Measurements from ENCODE around the gene APMAP. TPM values are rescaled to one million over a fixed set of nuclear protein-coding genes. Genes with fewer than 3 reads are reported as not detected.
A peak's percentile ranks its signal among the peaks of the same experiment; 100 is the strongest.

The APMAP gene
- total RNA-seq, 3 donors from 2014 or later (not counting 1 experiment from before 2014, with no cell fraction given): 205 to 212 (median 207) TPM

- Histone ChIP-seq H3K27me3 (ENCODE audit: control insufficient read depth, insufficient read depth, low read length) (no peaks in the 10 kb centered on the region), H3K4me3 (ENCODE audit: low read length) (no peak overlapping the region), H3K9me3 (ENCODE audit: control insufficient read depth, insufficient read depth, low read length) (no peaks in the 10 kb centered on the region), H3K27ac (ENCODE audit: low read length) (peak overlapping the region; percentile 98), H3K36me3 (ENCODE audit: control insufficient read depth, insufficient read depth, low read length) (peaks cover 73% of the 10 kb centered on the region), H3K4me1 (ENCODE audit: control insufficient read depth, insufficient read depth, low read length) (peaks cover 95% of the 10 kb centered on the region)
- TF ChIP-seq, protein P1, sequence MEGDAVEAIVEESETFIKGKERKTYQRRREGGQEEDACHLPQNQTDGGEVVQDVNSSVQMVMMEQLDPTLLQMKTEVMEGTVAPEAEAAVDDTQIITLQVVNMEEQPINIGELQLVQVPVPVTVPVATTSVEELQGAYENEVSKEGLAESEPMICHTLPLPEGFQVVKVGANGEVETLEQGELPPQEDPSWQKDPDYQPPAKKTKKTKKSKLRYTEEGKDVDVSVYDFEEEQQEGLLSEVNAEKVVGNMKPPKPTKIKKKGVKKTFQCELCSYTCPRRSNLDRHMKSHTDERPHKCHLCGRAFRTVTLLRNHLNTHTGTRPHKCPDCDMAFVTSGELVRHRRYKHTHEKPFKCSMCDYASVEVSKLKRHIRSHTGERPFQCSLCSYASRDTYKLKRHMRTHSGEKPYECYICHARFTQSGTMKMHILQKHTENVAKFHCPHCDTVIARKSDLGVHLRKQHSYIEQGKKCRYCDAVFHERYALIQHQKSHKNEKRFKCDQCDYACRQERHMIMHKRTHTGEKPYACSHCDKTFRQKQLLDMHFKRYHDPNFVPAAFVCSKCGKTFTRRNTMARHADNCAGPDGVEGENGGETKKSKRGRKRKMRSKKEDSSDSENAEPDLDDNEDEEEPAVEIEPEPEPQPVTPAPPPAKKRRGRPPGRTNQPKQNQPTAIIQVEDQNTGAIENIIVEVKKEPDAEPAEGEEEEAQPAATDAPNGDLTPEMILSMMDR (IDR thresholded peaks at IDR 0.05): no peak
- peak overlapping the region; percentile 89 for H3K4me3 Mint-ChIP-seq
- 43% methylated on average over 6 of the region's 8 CpGs for WGBS (ENCODE audit: insufficient coverage)
- H3K27ac Mint-ChIP-seq: peak overlapping the region; percentile 98 to 100
- H3K9me3 Mint-ChIP-seq: no peaks in the 10 kb centered on the region
- no peaks in the 10 kb centered on the region for H3K27me3 Mint-ChIP-seq (ENCODE audit: low read depth in 2 of 2)
- no peak for DNase-seq
- no peaks in the 10 kb centered on the region for H3K36me3 Mint-ChIP-seq
- intact Hi-C loops (cut with micrococcal nuclease): loop anchor here (10.0 kb wide), 3 partner anchors 809 to 1589 kb away; partner anchors contain the start of gene GZF1
- ATAC-seq: no peak
- H3K4me1 Mint-ChIP-seq: peaks cover 74 to 94% of the 10 kb centered on the region in 2 donors
Measured at GRCh38 chr20:24954151-24954550, 38.4 kb downstream of the APMAP start.

- intact Hi-C loops (cut with micrococcal nuclease): loop anchor here (10.0 kb wide), 3 partner anchors 809 to 1589 kb away; partner anchors contain the start of gene GZF1
- H3K4me3 Mint-ChIP-seq: peak overlapping the region; percentile 89
- 68% methylated on average over 15 of the region's 16 CpGs for WGBS (ENCODE audit: insufficient coverage)
- no peaks in the 10 kb centered on the region for H3K27me3 Mint-ChIP-seq (ENCODE audit: low read depth in 2 of 2)
- peak; percentile 73 to 80 for DNase-seq
- Histone ChIP-seq H3K4me3 (ENCODE audit: low read length) (peak overlapping the region; percentile 88), H3K9me3 (ENCODE audit: control insufficient read depth, insufficient read depth, low read length) (no peaks in the 10 kb centered on the region), H3K4me1 (ENCODE audit: control insufficient read depth, insufficient read depth, low read length) (peaks cover 92% of the 10 kb centered on the region), H3K27me3 (ENCODE audit: control insufficient read depth, insufficient read depth, low read length) (no peaks in the 10 kb centered on the region), H3K36me3 (ENCODE audit: control insufficient read depth, insufficient read depth, low read length) (peaks cover 68% of the 10 kb centered on the region), H3K27ac (ENCODE audit: low read length) (peak overlapping the region; percentile 98)
- H3K27ac Mint-ChIP-seq: peak overlapping the region; percentile 98 to 100
- peaks cover 72 to 94% of the 10 kb centered on the region in 2 donors for H3K4me1 Mint-ChIP-seq
- TF ChIP-seq, protein P1 (IDR thresholded peaks at IDR 0.05): no peak
- ATAC-seq: peak; percentile 29 to 52 (median 44)
- H3K36me3 Mint-ChIP-seq: no peaks in the 10 kb centered on the region
- H3K9me3 Mint-ChIP-seq: no peaks in the 10 kb centered on the region
Measured at GRCh38 chr20:24953621-24954133, 38.9 kb downstream of the APMAP start.

DNA sequence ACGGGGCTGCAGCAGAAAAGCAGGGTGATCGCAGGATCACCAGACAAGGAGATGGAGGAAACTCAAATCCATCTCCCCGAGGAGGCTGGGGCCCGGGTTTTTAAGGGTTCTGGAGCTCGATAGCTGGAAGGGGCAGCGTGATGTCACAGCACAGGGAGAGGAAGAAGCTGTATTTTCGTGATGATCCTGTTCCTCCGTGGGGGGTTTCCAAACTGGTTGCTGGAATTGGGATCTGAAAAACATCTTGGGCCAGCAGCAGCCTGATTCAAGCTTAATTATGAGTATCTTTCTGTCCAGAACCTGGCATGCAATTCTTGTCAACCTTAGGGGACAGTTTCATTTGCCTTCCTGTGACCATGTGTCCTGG is 39.4 kb downstream of the APMAP start:
- no peak for ATAC-seq
- no peaks in the 10 kb centered on the region for H3K36me3 Mint-ChIP-seq
- Histone ChIP-seq H3K9me3 (ENCODE audit: control insufficient read depth, insufficient read depth, low read length) (no peaks in the 10 kb centered on the region), H3K27me3 (ENCODE audit: control insufficient read depth, insufficient read depth, low read length) (no peaks in the 10 kb centered on the region), H3K36me3 (ENCODE audit: control insufficient read depth, insufficient read depth, low read length) (peaks cover 63% of the 10 kb centered on the region), H3K4me3 (ENCODE audit: low read length) (peak overlapping the region; percentile 88), H3K4me1 (ENCODE audit: control insufficient read depth, insufficient read depth, low read length) (peaks cover 90% of the 10 kb centered on the region), H3K27ac (ENCODE audit: low read length) (peak overlapping the region; percentile 98)
- TF ChIP-seq, protein P1 (IDR thresholded peaks at IDR 0.05): no peak
- H3K4me1 Mint-ChIP-seq: peaks cover 74 to 94% of the 10 kb centered on the region in 2 donors
- H3K4me3 Mint-ChIP-seq: peak overlapping the region; percentile 95
- H3K27me3 Mint-ChIP-seq (ENCODE audit: low read depth in 2 of 2): no peaks in the 10 kb centered on the region
- peak overlapping the region; percentile 98 to 100 for H3K27ac Mint-ChIP-seq
- 61% methylated on average over 8 of the region's 8 CpGs for WGBS (ENCODE audit: insufficient coverage)
- intact Hi-C loops (cut with micrococcal nuclease): loop anchor here (10.0 kb wide), 3 partner anchors 808 to 1588 kb away; partner anchors contain the start of gene GZF1
- H3K9me3 Mint-ChIP-seq: no peaks in the 10 kb centered on the region
- DNase-seq: peak in 1 of 2 donors; percentile 37

Measured in natural killer cell (primary cell).